Ascending aorta (tissue), 2 donors: ENCODE results near the gene SLC25A53. TPM values are rescaled to one million over a fixed set of nuclear protein-coding genes. Genes with fewer than 3 reads are reported as not detected.
"Not testable (repeated sequence)": the region's sequence is repeated elsewhere in the genome, so short reads cannot be mapped to it uniquely, and the experiment has no call there.

Experiments used
- DNase-seq, 2 donors: peaks; one replicate each; pipeline ENCODE4 v3.0.0-alpha.2; 2019; ENCODE audit warnings: low spot score in 2 of 2
- H3K27ac ChIP-seq, 2 donors: fragments of 200-600 bp; sonication (generic); one replicate each; pipeline ENCODE4 v1.5.1; 2016 to 2017; ENCODE audit warnings: mild to moderate bottlenecking in 1 of 2
- H3K27me3 ChIP-seq: fragments of 200-600 bp; sonication (generic); one replicate; pipeline ENCODE4 v1.5.1; 2017
- H3K36me3 ChIP-seq, 2 donors: fragments of 200-600 bp; sonication (generic); one replicate each; pipeline ENCODE4 v1.5.1; 2016
- H3K4me1 ChIP-seq, 2 donors: fragments of 200-600 bp; sonication (generic); one replicate each; pipeline ENCODE4 v1.5.1; 2016 to 2017; ENCODE audit warnings: mild to moderate bottlenecking in 1 of 2
- H3K4me3 ChIP-seq, 2 donors: fragments of 200-600 bp; sonication (generic); one replicate each; pipeline ENCODE4 v1.5.1; 2016 to 2017; ENCODE audit warnings: mild to moderate bottlenecking in 1 of 2
- H3K9me3 ChIP-seq, 2 donors: fragments of 200-600 bp; sonication (generic); one replicate each; pipeline ENCODE4 v1.5.1; 2016
- intact Hi-C: fragments of 100-400 bp; cut with DNase I; formaldehyde crosslinking; loops from one replicate; pipeline ENCODE4 v1.15.1; 2023
- total RNA-seq: library from RNA; depleted of rRNA; stranded (reverse); fragments of >200 nt; gene quantifications from one replicate; pipeline ENCODE4 v1.1.0, GENCODE V29; 2016
- TF ChIP-seq, protein P1 (sequence below), 3 experiments: fragments of 200-600 bp in 2 of 3; fragments of 450-650 bp in 1 of 3; sonication (generic) in 2 of 3; IDR thresholded peaks; one replicate each; pipeline ENCODE4 v1.5.1; 2016 to 2019; ENCODE audit warnings: antibody characterized with exemption in 3 of 3, mild to moderate bottlenecking in 1 of 3, moderate library complexity in 1 of 3

Gene SLC25A53
- total RNA-seq, 1 donor from 2014 or later: 3.1 TPM

GRCh38 chrX:104112326-104112951, 44.4 kb downstream of the SLC25A53 start, which contains the start of gene ZCCHC18:
ZCCHC18 (plus strand) TSS chrX:104112523; CDS start chrX:104114112, 1,589 bp downstream.
- H3K36me3 ChIP-seq: no peaks in the 10 kb centered on the region
- H3K9me3 ChIP-seq: no peaks in the 10 kb centered on the region
- intact Hi-C loops: loop anchor here (2.0 kb wide), 3 partner anchors 14 to 194 kb away; partner anchors contain the start of gene FAM199X
- H3K4me3 ChIP-seq: peak within 1 kb of the TSS; percentile 46 to 57
- H3K4me1 ChIP-seq: no peaks in the 10 kb centered on the region
- H3K27ac ChIP-seq: peak within 1 kb of the TSS; percentile 69 to 77
- DNase-seq: peak in 1 of 2 donors; percentile 76
- TF ChIP-seq, protein P1, sequence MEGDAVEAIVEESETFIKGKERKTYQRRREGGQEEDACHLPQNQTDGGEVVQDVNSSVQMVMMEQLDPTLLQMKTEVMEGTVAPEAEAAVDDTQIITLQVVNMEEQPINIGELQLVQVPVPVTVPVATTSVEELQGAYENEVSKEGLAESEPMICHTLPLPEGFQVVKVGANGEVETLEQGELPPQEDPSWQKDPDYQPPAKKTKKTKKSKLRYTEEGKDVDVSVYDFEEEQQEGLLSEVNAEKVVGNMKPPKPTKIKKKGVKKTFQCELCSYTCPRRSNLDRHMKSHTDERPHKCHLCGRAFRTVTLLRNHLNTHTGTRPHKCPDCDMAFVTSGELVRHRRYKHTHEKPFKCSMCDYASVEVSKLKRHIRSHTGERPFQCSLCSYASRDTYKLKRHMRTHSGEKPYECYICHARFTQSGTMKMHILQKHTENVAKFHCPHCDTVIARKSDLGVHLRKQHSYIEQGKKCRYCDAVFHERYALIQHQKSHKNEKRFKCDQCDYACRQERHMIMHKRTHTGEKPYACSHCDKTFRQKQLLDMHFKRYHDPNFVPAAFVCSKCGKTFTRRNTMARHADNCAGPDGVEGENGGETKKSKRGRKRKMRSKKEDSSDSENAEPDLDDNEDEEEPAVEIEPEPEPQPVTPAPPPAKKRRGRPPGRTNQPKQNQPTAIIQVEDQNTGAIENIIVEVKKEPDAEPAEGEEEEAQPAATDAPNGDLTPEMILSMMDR (IDR thresholded peaks at IDR 0.05): no peak
- H3K27me3 ChIP-seq: no peaks in the 10 kb centered on the region

GRCh38 chrX:104110491-104111240, 46.1 kb downstream of the SLC25A53 start:
- intact Hi-C loops, H3K9me3 ChIP-seq, H3K4me3 ChIP-seq, H3K27me3 ChIP-seq, H3K36me3 ChIP-seq, H3K27ac ChIP-seq, DNase-seq, H3K4me1 ChIP-seq: not testable (repeated sequence)

DNA sequence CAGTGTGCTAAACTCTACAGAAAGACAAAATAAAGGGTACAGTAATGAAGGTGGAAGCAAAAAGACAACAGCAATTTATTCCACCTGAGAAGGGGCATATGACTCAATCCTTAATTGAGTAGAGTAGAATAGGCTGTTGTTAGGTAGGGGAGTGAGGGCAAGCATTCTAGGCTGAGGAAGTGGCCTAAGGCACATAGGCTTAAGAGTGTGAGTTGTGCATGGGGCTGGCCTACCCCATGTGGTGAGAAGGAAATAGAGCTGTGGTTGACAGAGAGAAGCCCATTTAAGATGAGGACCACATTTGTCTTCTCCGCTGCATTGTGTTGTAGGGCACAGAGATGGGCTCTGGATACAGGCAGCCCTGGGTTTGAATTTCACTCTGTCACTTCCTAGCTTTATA, 47.9 kb downstream of the SLC25A53 start:
- TF ChIP-seq, protein P1 (IDR thresholded peaks at IDR 0.05): no peak
- Histone ChIP-seq H3K27me3 (no peaks in the 10 kb centered on the region), H3K4me1 (no peaks in the 10 kb centered on the region), H3K27ac (no peak overlapping the region), H3K4me3 (no peak overlapping the region), H3K36me3 (no peaks in the 10 kb centered on the region), H3K9me3 (no peaks in the 10 kb centered on the region)
- intact Hi-C loops: no loop called here
- no peak for DNase-seq

DNA sequence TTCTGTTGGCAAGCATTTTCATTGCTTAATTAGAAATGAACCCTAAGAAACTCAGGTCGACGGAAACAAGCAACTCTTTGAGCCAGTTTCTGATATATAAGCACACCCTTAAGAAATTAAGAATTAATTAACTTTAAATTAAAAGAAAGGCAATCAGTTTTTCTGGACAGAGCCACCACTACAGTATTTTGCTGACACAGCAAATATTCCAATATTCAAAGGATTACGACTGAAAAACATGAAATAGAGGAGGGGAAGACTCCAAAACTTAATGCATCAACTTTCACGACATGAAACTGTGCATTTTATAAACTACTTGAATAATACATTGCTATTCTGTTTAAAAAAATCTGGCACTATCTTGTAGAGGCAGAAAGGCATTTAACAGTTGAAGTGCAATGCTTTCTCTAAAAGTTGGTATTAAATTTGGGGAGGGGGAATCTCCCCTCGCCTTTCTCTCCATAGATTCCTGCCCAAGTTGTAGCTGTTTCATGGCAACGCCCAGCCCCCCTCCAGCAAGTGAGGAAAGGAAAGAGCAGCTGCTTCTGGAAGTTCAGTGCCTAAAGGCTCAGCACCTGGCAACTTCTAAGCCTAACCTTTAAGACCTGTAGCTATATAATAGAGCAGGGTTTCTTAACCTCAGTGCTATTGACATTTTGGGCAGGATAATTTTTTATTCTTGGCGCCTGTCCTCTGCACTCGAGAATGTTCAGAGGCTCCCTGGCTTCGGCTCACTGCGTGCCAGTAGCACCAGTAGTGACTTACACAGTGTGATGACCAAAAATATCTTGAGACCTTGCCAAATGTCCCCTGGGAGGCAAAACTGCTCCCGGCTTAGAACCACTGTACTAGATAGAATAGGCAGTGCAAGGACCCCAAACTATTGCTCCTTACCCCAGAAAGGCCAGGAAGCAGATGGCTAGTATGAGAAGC, 51.2 kb downstream of the SLC25A53 start:
- intact Hi-C loops: no loop called here
- TF ChIP-seq, protein P1 (IDR thresholded peaks at IDR 0.05): no peak
- no peaks in the 10 kb centered on the region for H3K9me3 ChIP-seq
- no peaks in the 10 kb centered on the region for H3K36me3 ChIP-seq
- H3K27me3 ChIP-seq: no peaks in the 10 kb centered on the region
- H3K4me1 ChIP-seq: no peaks in the 10 kb centered on the region
- no peak for DNase-seq
- H3K27ac ChIP-seq: no peak overlapping the region
- H3K4me3 ChIP-seq: no peak overlapping the region

- Histone ChIP-seq H3K36me3 (no peaks in the 10 kb centered on the region), H3K27me3 (no peaks in the 10 kb centered on the region), H3K27ac (no peak overlapping the region), H3K4me1 (no peaks in the 10 kb centered on the region), H3K9me3 (no peaks in the 10 kb centered on the region), H3K4me3 (no peak overlapping the region)
- TF ChIP-seq, protein P1 (IDR thresholded peaks at IDR 0.05): no peak
- DNase-seq: no peak
- intact Hi-C loops: no loop called here
Measured at GRCh38 chrX:104104676-104105075, 52.1 kb downstream of the SLC25A53 start.
